ENCODE measurements around the gene TRPC4AP.

TRPC4AP gene

DNA sequence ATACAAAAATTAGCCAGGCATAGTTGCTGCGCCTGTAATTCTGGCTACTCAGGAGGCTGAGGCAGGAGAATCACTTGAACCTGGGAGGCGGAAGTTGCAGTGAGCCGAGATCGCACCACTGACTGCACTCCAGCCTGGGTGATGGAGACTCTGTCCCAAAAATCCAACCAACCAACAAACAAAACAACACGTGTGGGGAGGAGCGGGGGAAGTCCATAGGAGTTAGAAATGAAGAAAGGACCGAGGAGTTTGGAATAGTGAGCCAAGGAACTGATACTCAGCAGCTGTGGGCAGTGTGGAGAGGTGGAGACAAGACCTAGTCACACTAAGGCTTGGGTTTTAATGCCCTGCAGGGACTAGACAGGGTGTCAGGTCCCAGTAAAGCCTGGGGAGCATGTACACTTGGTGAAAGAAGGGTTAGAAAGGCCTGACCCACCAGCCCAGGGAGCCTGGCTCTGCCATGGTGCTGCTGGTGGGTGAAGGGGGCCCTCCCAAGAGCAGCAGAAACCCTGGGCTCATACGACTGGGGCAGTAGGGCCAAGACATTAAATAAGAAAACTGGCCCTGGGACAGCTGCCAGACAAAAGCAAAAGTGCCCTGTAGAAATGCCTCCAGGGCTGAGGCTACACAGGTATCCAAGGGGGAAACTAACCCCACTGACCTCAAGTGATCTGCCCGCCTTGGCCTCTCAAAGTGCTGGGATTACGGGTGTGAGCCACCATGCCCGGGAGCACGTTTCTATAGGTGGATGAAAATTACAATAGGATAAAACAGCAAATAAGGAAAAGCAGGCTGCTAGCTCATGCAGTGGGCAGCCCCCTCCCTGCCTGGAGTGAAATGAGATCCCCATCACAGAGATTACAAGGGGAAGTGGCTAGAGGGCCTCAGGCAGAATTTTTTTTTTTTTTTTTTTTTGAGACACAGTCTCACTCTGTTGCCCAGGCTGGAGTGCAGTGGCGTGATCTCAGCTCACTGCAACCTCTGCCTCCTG lies 78.9 kb downstream of the TRPC4AP start:
- no peak for FAIRE-seq

DNA sequence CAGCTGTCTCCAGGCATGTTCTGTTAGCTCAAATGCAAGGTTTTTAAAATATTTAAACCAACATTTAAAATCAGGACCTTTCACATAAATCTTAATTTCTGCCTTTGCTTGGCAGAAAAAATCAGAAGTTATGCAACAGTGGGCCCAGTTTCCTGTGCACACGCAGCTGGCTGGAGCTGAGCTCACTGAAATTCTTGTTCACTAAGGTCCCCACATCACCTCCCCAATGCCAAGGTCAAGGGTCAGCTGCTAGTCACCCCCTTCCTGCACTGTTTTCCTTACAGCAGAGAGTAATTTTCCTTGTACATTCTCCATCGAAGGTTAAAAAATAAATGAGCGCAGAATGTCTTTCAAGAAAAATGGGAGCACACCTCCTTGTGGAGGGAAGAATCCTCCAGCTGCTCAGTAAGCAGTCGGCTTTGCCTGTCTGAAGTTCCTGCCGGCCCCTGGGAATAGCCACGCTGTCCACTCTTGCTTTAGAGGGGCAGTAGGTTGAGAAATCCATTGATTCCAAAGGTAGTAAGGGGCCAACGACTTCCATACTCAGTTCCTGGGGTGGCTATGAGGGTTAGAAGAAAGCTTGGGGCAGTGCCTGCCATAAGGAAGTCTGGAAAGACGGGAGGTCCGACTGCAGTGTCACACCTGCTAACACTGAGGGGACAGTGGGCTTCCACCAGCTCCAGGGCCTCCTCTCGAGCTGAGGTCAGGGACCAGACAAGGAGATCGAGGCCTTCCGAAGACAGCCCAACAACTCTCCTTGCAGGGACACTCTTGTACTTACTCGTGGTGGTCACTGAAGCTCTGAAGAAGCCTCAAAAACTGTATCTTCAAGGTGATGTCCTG lies 80.2 kb downstream of the TRPC4AP start:
- no peak for FAIRE-seq

DNA sequence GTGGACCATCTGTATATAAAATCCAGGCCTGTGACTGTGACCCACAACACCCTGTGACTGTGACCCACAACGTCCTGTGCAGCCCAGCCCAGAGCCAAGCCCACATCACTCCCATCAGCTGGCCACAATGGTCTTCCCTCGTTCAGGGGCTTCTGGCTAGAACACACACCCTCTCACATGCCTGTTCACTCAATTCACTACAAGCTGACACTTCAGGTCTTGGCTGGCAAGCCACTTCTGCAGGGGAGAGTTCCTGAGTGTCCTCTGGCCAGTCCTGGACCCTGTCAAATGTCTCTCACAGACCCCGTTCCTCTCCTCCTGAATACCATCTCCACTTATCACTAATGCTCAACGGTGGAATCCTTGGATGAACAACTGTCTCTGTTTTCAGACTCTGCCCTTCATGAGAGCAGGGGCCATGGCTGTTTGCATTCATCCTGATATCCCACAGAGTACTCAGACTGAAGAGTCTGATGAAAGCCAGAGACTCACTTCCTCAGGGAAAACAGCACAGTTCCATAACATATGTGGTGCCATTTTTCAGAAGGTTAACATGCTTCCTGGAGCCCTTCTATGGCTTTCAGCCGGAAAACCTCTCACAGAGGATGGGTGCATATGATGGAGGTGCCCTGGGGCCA lies 80.9 kb downstream of the TRPC4AP start:
- FAIRE-seq = no peak

DNA sequence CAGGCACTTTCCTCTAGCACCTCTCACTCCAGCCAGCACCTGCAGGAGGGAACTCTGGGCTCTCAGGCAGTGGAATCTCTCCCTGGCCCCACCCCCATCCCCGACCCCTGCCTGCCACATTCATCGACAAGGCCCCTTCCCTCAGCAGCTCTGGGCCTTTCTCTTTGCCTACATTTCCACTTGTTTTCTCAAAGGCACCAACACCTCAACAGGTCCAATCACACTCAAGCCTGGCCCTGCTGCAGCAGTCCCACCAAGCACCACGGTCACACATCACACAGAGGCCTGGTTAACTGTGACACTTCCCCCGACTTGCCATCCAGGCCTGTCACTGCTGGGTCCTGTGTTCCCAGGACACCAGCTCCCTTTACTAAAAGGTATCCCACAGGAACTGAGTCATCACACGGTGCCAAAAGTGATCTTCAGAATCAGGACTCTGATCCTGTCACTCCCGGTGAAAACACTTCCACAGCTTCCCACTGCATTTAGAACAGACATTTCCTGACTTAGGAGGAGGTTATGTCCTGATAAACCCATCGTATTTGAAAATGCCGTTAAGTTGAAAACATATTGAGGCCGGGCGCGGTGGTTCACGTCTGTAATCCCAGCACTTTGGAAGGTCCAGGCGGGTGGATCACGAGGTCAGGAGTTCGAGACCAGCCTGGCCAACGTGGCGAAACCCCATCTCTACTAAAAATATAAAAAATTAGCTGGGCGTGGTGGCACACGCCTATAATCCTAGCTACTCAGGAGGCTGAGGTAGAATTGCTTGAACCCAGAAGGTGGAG lies 82.0 kb downstream of the TRPC4AP start:
- FAIRE-seq = no peak

DNA sequence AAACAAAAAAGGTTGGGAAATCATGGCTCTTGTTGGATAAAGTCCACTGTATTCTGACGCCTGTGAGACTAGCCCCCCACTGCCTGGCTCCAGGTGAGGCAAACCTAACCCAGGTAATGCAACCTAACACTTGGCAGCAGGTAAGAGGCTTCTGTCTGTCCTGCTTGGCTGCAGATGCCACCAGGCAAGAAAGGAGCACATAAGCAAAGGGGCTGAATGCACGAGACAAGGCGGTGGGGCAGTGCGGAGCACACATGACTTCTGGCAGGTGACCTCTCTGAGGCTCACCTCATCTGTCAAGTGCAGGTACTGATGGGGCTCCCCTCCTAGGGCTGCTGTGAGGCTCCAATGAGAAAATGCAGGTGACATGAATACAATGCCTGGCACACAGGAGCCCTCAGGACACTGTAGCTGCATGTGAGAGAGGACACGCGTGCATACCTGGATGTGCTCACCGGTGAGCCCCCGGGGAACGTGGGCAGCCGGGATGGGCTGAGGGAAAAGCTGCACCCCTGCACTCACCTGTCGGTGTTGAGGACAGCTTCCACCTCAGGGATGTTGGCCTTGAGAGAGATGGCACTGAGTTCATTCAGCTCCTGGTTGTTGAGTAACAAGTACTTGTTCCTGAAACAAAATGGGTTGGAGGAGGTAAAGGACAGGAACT lies 82.8 kb downstream of the TRPC4AP start:
- no peak for FAIRE-seq

DNA sequence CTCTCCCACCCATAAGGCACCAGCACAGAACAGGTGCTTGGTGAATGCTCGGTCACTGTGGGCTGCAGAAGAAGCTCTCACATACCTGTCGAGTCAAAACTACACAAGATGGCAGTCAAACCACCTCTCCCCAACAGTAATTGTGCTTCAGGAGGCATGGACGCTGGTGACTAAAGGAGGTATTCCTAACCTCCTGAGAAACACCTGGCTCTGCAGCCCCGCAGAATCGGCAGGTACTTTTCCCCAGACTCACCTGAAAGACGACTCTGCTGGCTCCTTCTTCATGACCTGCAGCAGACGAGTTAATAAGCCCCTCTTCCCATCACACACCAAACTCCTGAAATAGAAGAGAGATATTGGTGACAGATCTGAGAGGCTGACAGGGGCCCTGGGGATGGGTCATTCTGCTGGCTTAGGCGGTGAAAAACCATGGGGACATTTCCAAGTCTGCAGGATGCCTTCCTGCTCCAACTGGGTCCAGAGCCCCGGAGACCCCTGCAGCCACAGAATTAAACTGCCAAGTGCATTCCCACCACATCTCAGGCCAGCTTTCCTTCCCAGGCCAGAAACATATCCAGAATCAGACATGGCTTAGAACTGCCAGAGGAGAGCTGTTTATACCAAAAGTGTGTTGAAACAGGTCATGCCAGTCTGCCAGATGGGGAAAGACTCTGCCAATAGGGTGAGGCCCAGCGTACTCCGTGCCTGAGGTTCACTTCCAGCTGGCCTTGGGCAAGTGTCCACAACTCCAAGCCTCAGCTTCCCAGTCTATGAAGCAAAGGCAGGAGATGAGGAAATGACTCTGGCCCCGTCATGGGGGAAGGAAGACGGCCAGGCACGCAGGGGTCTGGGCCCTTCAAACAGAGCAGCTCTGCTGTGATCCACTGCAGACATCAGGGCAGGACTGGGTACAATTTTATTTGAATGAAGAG lies 83.9 kb downstream of the TRPC4AP start:
- FAIRE-seq = no peak

DNA sequence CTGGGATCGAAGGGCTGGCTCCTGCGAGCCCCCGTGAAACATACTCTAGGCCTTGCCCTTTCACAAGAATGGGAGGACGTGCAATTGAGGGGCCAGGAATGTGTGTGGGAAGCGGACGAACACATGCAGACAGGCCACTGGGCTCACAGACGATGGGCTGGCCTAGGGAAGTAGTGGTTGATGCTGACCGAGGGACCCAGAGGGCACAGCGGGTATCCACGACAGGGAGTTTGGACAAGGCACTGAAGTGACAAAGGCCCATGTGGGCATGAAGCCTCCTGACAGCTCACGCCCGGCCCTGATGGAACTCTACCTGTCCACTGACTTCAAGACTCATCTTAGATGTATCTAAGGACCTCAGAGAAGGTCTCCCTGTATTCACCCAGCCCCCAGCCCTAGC lies 84.7 kb downstream of the TRPC4AP start:
- no peak for FAIRE-seq

DNA sequence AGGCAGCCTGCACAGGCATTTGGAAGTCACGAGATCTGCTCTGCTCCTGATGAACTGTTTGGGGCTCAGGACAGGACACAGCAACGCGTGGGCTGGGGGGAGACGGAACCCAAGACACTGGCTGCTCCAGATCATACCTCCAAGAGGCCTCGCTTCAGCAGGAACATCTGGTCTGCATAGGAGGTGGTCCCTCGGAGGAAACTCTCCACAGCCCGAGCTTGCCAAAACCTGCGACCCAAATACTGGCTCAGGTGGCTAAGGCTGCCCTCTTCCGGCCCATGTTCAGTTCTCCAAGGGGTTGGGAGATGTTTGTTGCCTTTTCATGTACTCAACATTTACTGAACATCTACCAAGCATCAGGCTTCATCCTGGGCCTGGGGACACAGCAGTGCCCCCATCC lies 85.2 kb downstream of the TRPC4AP start:
- no peak for FAIRE-seq

DNA sequence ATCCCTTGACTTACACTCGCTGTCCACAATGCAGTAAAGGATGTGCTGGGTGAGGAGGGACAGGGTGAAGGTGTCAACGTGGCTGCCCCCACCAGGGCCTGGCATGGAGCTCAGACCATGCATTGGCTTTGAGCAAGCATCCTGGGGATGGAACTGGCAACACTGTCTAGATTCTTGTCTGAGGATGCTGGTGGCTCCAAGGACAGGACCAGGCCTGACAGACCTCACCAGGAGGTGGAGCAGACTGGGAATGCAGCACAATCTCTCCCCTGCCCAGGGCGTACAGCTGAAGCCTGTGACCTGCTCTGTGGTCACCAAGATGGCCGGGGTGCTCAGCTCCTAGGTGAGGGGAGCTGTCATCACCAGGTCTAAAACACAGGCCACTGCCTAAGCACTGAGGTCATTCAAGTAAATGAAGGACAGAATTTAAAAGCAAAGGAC lies 86.1 kb downstream of the TRPC4AP start:
- no peak for FAIRE-seq

DNA sequence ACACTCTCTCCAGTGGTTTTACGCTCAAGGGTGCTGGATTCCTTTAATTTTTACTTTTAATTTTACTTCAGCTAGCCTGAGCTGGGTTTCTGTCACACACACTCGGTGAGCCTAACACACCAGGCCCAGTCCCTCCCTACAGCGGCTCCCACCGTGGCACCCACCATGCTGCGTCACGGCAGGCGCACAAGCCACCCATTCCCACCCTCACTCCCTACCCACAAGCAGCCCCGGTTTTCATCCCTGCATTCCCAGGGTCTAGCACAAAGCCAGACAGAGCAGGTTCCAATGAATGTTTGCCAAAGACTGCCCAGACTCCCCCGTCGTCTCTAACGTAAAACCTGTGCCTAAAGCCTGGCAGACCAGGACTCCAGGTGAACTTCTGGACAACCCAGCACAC lies 86.6 kb downstream of the TRPC4AP start:
- no peak for FAIRE-seq

DNA sequence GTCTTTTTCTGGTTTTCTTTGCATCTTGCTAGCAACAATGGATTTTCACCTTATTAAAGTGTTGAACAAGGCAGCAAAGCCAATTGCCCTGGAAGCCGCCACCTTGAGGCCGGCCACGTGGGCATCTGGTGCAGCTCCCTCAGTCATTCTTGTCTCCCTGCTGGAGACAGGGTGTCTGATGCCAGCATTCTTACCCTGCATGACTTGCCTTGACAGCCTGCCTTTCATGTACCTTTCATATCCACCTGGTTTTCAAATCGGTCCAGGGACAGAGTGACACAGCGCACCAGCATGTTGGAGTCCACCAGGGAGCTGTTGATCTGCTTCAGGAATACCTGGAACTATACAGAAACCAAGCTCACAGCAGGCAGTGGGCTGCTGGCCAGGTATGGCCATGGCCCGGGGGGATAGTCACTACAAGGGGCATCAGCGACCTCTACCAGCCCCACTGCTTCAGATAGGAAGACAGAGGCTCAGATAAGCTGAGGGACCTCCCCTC lies 87.1 kb downstream of the TRPC4AP start:
- FAIRE-seq = no peak

DNA sequence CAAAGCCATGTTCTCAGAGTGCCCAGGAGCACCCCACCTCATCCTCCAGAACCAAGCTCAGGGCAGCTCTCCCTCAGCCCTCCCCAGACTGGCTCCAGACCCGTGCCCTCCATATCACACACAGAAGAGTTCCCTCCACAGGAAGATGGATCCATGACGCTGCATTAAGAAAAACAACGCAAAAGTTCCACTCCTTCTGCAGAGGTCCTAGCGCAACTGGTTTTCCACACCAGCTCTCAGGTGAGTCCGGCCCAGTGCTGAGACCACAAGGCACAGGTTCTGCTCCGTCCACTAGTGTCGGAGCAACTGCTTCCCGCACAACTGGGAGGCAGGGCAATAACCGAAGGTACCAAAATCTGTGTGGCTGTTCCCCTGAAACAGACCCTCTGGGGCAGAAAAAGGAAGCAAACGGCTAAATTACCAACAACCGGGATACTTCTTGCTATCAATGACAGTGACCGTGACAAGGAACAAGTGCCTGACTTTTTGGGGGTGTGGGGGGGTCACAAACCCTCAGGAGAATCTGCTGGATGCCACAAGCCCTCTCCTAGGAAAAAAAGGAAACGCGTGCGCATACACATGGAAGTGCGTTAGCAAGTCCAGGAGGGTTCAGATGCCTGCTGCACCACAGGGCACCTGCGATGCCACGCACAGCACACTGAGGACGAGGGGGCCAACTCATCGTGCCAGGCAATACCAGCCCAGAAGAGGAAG lies 87.7 kb downstream of the TRPC4AP start:
- FAIRE-seq = no peak

DNA sequence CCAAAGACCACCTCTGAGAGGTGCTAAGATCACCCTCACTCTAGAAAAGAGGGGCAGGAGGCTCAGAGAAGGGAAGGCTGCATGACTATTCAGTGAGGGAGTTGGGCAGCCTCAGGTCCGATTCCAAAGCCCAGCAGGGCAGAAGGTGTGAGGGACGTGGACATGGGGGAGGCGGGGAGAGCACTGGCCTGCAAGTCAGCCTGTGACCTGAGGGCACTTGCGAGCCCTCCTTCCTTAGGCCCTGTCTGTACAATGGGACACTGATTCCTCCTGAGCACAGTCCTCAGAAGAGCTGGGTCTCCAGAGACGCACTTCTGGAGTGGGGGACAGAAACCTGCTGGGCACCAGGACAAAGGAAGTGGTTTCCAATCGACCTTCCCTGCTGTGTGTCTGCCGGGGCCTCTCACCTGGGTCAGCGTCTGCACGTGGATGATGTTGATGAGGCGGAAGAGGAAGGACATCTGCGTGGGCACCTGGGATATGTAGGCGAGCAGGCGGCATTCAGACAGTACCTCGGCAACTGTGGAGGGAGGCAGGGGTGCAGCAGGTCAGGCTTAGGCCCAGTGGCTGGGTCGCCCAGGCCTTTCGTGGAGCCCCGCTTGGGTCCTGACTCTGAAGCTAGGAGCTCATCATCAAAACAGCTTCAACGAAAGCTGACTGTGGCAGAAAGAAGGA lies 88.4 kb downstream of the TRPC4AP start:
- FAIRE-seq = no peak

DNA sequence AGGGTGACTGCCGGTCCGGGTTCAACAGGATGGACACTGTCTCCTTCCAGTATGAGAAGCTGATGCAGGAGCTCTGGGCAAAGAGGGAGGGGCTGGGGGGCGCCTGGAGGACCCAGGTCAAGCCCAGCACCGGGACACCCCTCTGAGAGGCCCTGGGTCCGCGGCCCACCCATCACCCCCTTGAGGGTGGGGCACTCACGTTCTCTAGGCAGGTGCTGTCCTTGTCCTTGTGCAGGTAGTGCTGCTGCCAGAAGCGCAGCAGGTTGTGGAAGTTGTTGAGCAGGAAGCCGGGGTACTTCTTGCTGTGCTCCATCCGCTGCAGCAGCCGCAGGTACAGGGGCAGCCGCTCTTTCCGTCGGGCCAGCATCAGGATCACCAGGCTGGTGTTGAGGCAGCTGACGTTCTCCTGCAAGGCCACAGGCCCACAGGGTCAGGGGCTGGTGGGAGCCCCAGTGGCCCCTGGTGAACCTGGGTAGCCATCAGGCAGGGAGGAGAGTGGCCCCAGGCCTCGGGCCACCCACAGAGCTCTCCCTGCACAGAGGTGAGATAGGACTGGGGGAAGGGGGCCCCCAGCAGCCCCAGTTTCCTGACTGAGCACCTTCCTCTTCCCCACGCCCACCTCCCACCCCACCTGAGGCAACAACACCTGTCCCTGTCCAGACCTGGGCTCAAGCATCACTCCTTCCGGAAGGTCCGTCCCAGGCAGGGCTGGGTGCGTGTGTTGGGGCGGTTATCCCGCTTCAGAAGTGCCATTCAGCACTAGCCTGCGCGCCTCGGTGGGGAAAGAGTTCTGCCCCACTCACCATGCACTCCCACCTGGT lies 89.2 kb downstream of the TRPC4AP start:
- no peak for FAIRE-seq

DNA sequence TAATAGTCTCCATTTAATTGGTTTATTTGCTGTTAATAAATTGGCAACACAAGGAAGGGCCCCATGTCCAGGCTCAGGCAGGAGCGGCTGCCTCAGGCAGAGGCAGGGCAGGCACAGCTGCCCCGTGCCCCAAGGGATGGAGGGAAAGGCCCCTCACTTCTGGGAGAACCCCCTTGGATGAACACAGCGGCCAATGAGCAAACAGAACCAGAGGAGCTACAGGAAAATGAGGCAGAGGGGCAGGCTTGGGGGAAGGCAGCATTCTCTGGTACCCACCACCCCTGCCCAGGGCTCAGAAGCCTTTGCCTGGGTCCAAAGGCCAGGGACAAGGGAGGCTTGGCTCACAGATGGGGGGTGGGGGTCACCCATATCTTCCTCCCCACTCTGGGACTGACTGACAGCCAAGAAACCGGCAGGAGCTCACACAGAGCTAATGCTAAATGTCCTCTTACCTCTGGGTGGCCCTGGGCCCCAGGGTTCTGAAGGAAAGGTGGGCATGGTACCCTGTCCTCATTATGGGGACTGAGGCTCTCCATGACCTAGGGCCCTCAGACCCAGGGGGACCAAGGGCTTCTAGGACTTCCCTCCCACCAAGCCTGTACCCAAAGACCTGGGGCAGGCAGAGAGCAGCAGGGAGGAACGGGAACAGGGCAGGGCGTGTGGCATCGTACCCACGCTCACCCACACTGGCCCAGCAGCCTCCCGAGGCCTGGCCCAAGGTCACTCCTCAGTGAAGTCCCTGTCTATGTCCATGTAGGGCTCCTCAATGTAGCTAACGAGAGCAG lies 90.0 kb downstream of the TRPC4AP start:
- no peak for FAIRE-seq

DNA sequence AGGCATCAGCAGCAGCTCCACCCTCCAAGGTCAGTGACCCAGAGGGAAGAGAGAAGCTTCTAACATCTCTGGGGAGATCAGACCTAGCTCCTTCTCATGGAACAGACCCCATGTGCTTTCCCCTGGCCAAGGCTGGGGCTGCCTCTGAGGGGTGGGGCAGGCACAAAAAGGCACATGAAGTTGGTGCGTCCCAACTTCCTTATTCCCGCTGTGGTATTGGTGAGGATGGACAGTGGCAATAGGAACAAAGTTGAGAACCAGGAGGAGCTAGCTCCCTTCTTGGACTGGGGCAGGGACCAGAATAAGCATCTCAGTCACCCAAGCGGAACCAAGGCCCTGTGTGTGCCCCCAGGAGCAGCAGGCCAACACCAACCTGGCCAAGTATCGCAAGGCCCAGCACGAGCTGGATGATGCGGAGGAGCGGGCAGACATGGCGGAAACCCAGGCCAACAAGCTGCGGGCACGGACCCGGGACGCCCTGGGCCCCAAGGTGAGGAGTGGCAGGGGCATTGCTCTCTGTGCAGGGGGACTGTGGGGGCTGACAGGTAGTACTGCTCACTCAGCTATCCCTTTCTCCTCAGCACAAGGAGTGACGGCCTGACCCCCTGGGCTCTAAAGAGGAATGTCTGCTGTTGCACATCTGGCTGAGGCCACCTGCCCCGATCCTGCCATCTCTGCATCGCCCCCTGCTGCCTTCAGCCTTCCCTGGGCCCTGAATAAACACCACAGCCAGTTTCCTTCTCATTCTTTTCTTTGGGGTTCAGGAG lies 90.8 kb downstream of the TRPC4AP start:
- FAIRE-seq = no peak
